GM23338 (cell line): ENCODE measurements around the gene DSCAML1. TPM values are rescaled to one million over a fixed set of nuclear protein-coding genes. Genes with fewer than 3 reads are reported as not detected.
A peak's percentile ranks its signal among the peaks of the same experiment; 100 is the strongest.
"Not testable (repeated sequence)": the region's sequence is repeated elsewhere in the genome, so short reads cannot be mapped to it uniquely, and the experiment has no call there.

Source experiments
- ATAC-seq: fragments of 200-7000 bp; cut with Tn5 transposase; 3 replicates; pipeline ENCODE4 v1.9.1; 2020
- DNase-seq: peaks from one replicate; pipeline ENCODE4 v3.0.0-alpha.2; 2015; ENCODE audit warnings: low spot score
- H2AFZ ChIP-seq: fragments of 200-600 bp; sonication (generic); 2 replicates; pipeline ENCODE4 v1.8.0; 2016; ENCODE audit warnings: antibody characterized with exemption, mild to moderate bottlenecking, moderate library complexity
- H3F3A ChIP-seq: fragments of 200-600 bp; sonication (generic); replicated peaks from 2 replicates; pipeline ENCODE4 v1.8.0; 2017; ENCODE audit warnings: antibody characterized with exemption, mixed run types, low read depth
- H3K27ac ChIP-seq: fragments of 200-600 bp; sonication (generic); 2 replicates; pipeline ENCODE4 v1.6.1; 2016; ENCODE audit warnings: low read depth
- H3K27me3 ChIP-seq: fragments of 200-600 bp; sonication (generic); 2 replicates; pipeline ENCODE4 v1.8.0; 2016; ENCODE audit warnings: mild to moderate bottlenecking, mixed run types, moderate library complexity; ENCODE audit not compliant: insufficient read depth
- H3K36me3 ChIP-seq: fragments of 200-600 bp; sonication (generic); 2 replicates; pipeline ENCODE4 v1.8.0; 2016; ENCODE audit warnings: mild to moderate bottlenecking; ENCODE audit not compliant: insufficient read depth
- H3K4me1 ChIP-seq: fragments of 200-600 bp; sonication (generic); 2 replicates; pipeline ENCODE4 v1.8.0; 2016; ENCODE audit warnings: mild to moderate bottlenecking, moderate library complexity; ENCODE audit not compliant: insufficient read depth
- H3K4me2 ChIP-seq: fragments of 200-600 bp; sonication (generic); 2 replicates; pipeline ENCODE4 v1.7.1; 2017; ENCODE audit warnings: mixed run types
- H3K4me3 ChIP-seq: fragments of 200-600 bp; sonication (generic); 2 replicates; pipeline ENCODE4 v1.6.1; 2016; ENCODE audit warnings: mixed run types
- H3K79me2 ChIP-seq: fragments of 200-600 bp; sonication (generic); replicated peaks from 2 replicates; pipeline ENCODE4 v1.8.0; 2017; ENCODE audit warnings: mild to moderate bottlenecking; ENCODE audit not compliant: insufficient read depth
- H3K9me2 ChIP-seq: fragments of 200-600 bp; sonication (generic); 2 replicates; pipeline ENCODE4 v1.8.0; 2017; ENCODE audit not compliant: insufficient read depth
- H4K20me1 ChIP-seq: fragments of 200-600 bp; sonication (generic); replicated peaks from 2 replicates; pipeline ENCODE4 v1.8.0; 2017; ENCODE audit warnings: mild to moderate bottlenecking; ENCODE audit not compliant: insufficient read depth
- H3K27ac Mint-ChIP-seq: 2 replicates; pipeline ENCODE4 v1.8.0; 2020; ENCODE audit warnings: inconsistent platforms, mild to moderate bottlenecking, moderate library complexity, mixed read lengths
- H3K27me3 Mint-ChIP-seq: 3 replicates; pipeline ENCODE4 v1.8.0; 2022; ENCODE audit warnings: low read depth, mild to moderate bottlenecking, moderate library complexity, mixed read lengths, inconsistent platforms; ENCODE audit not compliant: insufficient read depth, poor library complexity
- H3K36me3 Mint-ChIP-seq: 3 replicates; pipeline ENCODE4 v1.8.0; 2021; ENCODE audit warnings: low read depth, mild to moderate bottlenecking, inconsistent platforms, moderate library complexity, mixed read lengths
- H3K4me1 Mint-ChIP-seq: 3 replicates; pipeline ENCODE4 v1.8.0; 2020; ENCODE audit warnings: mild to moderate bottlenecking, inconsistent platforms, mixed read lengths
- H3K4me3 Mint-ChIP-seq: 3 replicates; pipeline ENCODE4 v1.8.0; 2021; ENCODE audit warnings: moderate library complexity, mild to moderate bottlenecking, inconsistent platforms, mixed read lengths
- H3K9me3 Mint-ChIP-seq: 3 replicates; pipeline ENCODE4 v1.8.0; 2020; ENCODE audit warnings: moderate library complexity, mild to moderate bottlenecking, inconsistent platforms, mixed read lengths
- CREB1 ChIP-seq: fragments of 250-450 bp; sonication (Bioruptor Pico); IDR thresholded peaks from 2 replicates; pipeline ENCODE4 v1.5.0; 2020; ENCODE audit warnings: low read depth, mild to moderate bottlenecking, moderate library complexity
- CTCF ChIP-seq, 2 experiments: fragments of 200-600 bp in 1 of 2; sonication (generic) in 1 of 2; conservative IDR thresholded peaks; 2 replicates each; pipeline versions ENCODE4 v1.5.1 to v1.6.1; 2016 to 2017; ENCODE audit warnings: antibody characterized with exemption in 2 of 2, low read depth in 2 of 2, mild to moderate bottlenecking in 2 of 2, moderate library complexity in 1 of 2
- ETS1 ChIP-seq: IDR thresholded peaks from 2 replicates; pipeline ENCODE4 v1.6.1; 2016; ENCODE audit warnings: antibody characterized with exemption
- JUNB ChIP-seq: IDR thresholded peaks from one replicate; pipeline ENCODE4 v1.6.1; 2016; ENCODE audit warnings: antibody characterized with exemption; ENCODE audit not compliant: unreplicated experiment
- NANOG ChIP-seq: IDR thresholded peaks from 2 replicates; pipeline ENCODE4 v1.6.1; 2016; ENCODE audit warnings: antibody characterized with exemption, borderline replicate concordance
- REST ChIP-seq: IDR thresholded peaks from one replicate; pipeline ENCODE4 v1.6.1; 2018; ENCODE audit warnings: antibody characterized with exemption; ENCODE audit not compliant: unreplicated experiment
- ZNF331 ChIP-seq: fragments of 250-450 bp; sonication (Bioruptor Pico); IDR thresholded peaks from 2 replicates; pipeline ENCODE4 v1.5.0; 2020; ENCODE audit warnings: low read depth, mild to moderate bottlenecking, moderate library complexity
- polyA plus RNA-seq: library from polyadenylated mRNA; unstranded; fragments of >200 nt; fragmentation: Nextera tagmentation; extraction: Ambion mirVana; gene quantifications from 2 replicates; pipeline ENCODE4 v1.2.1, GENCODE V29; 2016
- total RNA-seq: library from RNA; depleted of rRNA; stranded (reverse); fragments of >200 nt; shearing (Covaris generic); gene quantifications from 2 replicates; pipeline ENCODE4 v1.2.3, GENCODE V29; 2014

DSCAML1 gene
- total and polyA plus RNA-seq, 2 experiments from 2014 or later: 0.17 TPM; not detected in 1

GRCh38 chr11:117814204-117814765 is 17.3 kb upstream of the DSCAML1 start (continued):
- no peak for TF ChIP-seq REST
- TF ChIP-seq CTCF (conservative IDR thresholded peaks at IDR 0.05; ENCODE audit: low read depth in 2 of 2): no peak
- TF ChIP-seq ZNF331 (CRISPR knock-in tag): no peak
- TF ChIP-seq NANOG: no peak

- H3K36me3 ChIP-seq, H3K9me2 ChIP-seq, H3K27me3 Mint-ChIP-seq, H3K9me3 Mint-ChIP-seq, H3K4me1 ChIP-seq, H3K36me3 Mint-ChIP-seq, H3K27ac Mint-ChIP-seq, H2AFZ ChIP-seq, H4K20me1 ChIP-seq, H3K27ac ChIP-seq, H3K4me3 Mint-ChIP-seq, ATAC-seq, H3F3A ChIP-seq, H3K4me3 ChIP-seq, H3K27me3 ChIP-seq, DNase-seq, H3K79me2 ChIP-seq, H3K4me2 ChIP-seq: not testable (repeated sequence)
- peaks cover 16% of the 10 kb centered on the region for H3K4me1 Mint-ChIP-seq
These were observed 13.0 kb upstream of the DSCAML1 start for GRCh38 chr11:117810056-117810451.

- Histone ChIP-seq H3K4me1 (0 out of 2 replicates have a peak, but pooled peaks cover 3% of the 10 kb centered on the region), H3K4me2 (no peak overlapping the region), H3K9me2 (no peaks in the 10 kb centered on the region), H4K20me1 (no peaks in the 10 kb centered on the region; the same call in 1 of the 2 replicates), H3F3A (no peaks in the 10 kb centered on the region), H3K4me3 (no peak overlapping the region), H3K27me3 (0 out of 2 replicates have a peak, but pooled peaks cover 4% of the 10 kb centered on the region), H3K79me2 (no peaks in the 10 kb centered on the region), H3K27ac (no peak overlapping the region), H3K36me3 (no peaks in the 10 kb centered on the region), H2AFZ (0 out of 2 replicates have a peak overlapping the region, but pooled peaks have one; percentile 43)
- peak; percentile 83 for DNase-seq
- no peak overlapping the region; the same call in 2 of the 3 replicates for H3K4me3 Mint-ChIP-seq
- no peaks in the 10 kb centered on the region for H3K9me3 Mint-ChIP-seq
- ATAC-seq: peak; percentile 97
- peaks cover 12% of the 10 kb centered on the region for H3K4me1 Mint-ChIP-seq
- H3K27me3 Mint-ChIP-seq: peaks cover 1% of the 10 kb centered on the region
- no peak overlapping the region for H3K27ac Mint-ChIP-seq
- no peaks in the 10 kb centered on the region; the same call in 2 of the 3 replicates for H3K36me3 Mint-ChIP-seq
- no peak for TF ChIP-seq CREB1 (CRISPR knock-in tag)
- TF ChIP-seq CTCF (conservative IDR thresholded peaks at IDR 0.05; ENCODE audit: low read depth in 2 of 2): peak; percentile 50 to 89
- no peak for TF ChIP-seq JUNB
- no peak for TF ChIP-seq ETS1
These were observed 12.4 kb upstream of the DSCAML1 start for GRCh38 chr11:117809236-117810055.
